ENCODE results near the gene MICALL1.

The MICALL1 gene

GRCh38 chr22:37905534-37906363 is at the start of gene MICALL1:
Gene MICALL1 (plus strand): TSS chr22:37906297. CDS start chr22:37906423, 126 bp downstream.
- TF ChIP-seq POLR2A (IDR thresholded peaks at IDR 0.05; ENCODE audit: low read length) (no peak), GATA1 (IDR thresholded peaks at IDR 0.05; ENCODE audit: low read depth, low read length) (no peak)
- DNase-seq, result peak; percentile 66 to 85

- DNase-seq, result no peak
- no peak for TF ChIP-seq GATA1 (IDR thresholded peaks at IDR 0.05; ENCODE audit: low read depth, low read length)
- no peak for TF ChIP-seq POLR2A (IDR thresholded peaks at IDR 0.05; ENCODE audit: low read length)
Measured at GRCh38 chr22:37860796-37861421, 45.2 kb upstream of the MICALL1 start.

- DNase-seq, result no peak
- TF ChIP-seq GATA1 (IDR thresholded peaks at IDR 0.05; ENCODE audit: low read depth, low read length) (no peak), POLR2A (IDR thresholded peaks at IDR 0.05; ENCODE audit: low read length) (no peak)
Measured at GRCh38 chr22:37862570-37863325, 43.3 kb upstream of the MICALL1 start.

GRCh38 chr22:37865510-37865909 is 40.6 kb upstream of the MICALL1 start:
- DNase-seq, result no peak
- no peak for TF ChIP-seq POLR2A (IDR thresholded peaks at IDR 0.05; ENCODE audit: low read length)
- TF ChIP-seq GATA1 (IDR thresholded peaks at IDR 0.05; ENCODE audit: low read depth, low read length), result no peak

GRCh38 chr22:37870273-37870672 is 35.8 kb upstream of the MICALL1 start:
- no peak for TF ChIP-seq POLR2A (IDR thresholded peaks at IDR 0.05; ENCODE audit: low read length)
- no peak for TF ChIP-seq GATA1 (IDR thresholded peaks at IDR 0.05; ENCODE audit: low read depth, low read length)
- DNase-seq, result no peak

- no peak for DNase-seq
- TF ChIP-seq GATA1 (IDR thresholded peaks at IDR 0.05; ENCODE audit: low read depth, low read length), result no peak
- no peak for TF ChIP-seq POLR2A (IDR thresholded peaks at IDR 0.05; ENCODE audit: low read length)
Measured at GRCh38 chr22:37880668-37881440, 25.2 kb upstream of the MICALL1 start.

GRCh38 chr22:37884420-37884819 is 21.7 kb upstream of the MICALL1 start:
- TF ChIP-seq GATA1 (IDR thresholded peaks at IDR 0.05; ENCODE audit: low read depth, low read length) (no peak), POLR2A (IDR thresholded peaks at IDR 0.05; ENCODE audit: low read length) (no peak)
- no peak for DNase-seq

- TF ChIP-seq POLR2A (IDR thresholded peaks at IDR 0.05; ENCODE audit: low read length) (no peak), GATA1 (IDR thresholded peaks at IDR 0.05; ENCODE audit: low read depth, low read length) (no peak)
- DNase-seq, result peak in 1 of 2 experiments; percentile 30
Measured at GRCh38 chr22:37887584-37888378, 18.3 kb upstream of the MICALL1 start.

- DNase-seq, result no peak
- TF ChIP-seq GATA1 (IDR thresholded peaks at IDR 0.05; ENCODE audit: low read depth, low read length), result no peak
- TF ChIP-seq POLR2A (IDR thresholded peaks at IDR 0.05; ENCODE audit: low read length), result no peak
Measured at GRCh38 chr22:37891926-37892325, 14.2 kb upstream of the MICALL1 start.

GRCh38 chr22:37892566-37893335 is 13.3 kb upstream of the MICALL1 start:
- no peak for DNase-seq
- TF ChIP-seq POLR2A (IDR thresholded peaks at IDR 0.05; ENCODE audit: low read length), result no peak
- no peak for TF ChIP-seq GATA1 (IDR thresholded peaks at IDR 0.05; ENCODE audit: low read depth, low read length)

GRCh38 chr22:37893583-37893983 is 12.5 kb upstream of the MICALL1 start:
- TF ChIP-seq GATA1 (IDR thresholded peaks at IDR 0.05; ENCODE audit: low read depth, low read length), result no peak
- no peak for TF ChIP-seq POLR2A (IDR thresholded peaks at IDR 0.05; ENCODE audit: low read length)
- DNase-seq, result no peak
